ENCODE data around the gene ADAP2. TPM values are rescaled to one million over a fixed set of nuclear protein-coding genes. Genes with fewer than 3 reads are reported as not detected.
A peak's percentile ranks its signal among the peaks of the same experiment; 100 is the strongest.

Gene ADAP2
- total RNA-seq, 1 donor from 2014 or later: 1.7 TPM

DNA sequence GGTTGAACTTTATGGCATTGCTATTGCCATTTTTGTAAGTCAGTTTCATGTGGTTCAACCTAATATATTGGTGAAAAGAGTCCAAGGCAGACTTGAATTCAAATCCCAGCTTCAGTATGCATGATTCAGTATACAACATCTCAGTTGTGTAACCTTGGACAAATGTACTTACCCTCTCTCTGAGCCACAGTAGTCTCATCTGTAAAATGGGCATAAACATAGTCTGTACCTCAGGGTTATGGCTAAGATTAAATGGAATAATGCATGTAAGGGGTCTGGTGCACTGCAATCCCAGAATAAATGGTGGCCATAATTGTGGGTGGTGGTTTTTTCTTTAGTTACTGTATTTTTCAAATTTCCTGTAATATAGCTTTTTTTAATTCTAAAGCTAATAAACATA is 4.7 kb upstream of the ADAP2 start:
- Mint-ChIP-seq H3K36me3 (ENCODE audit: low read depth) (no peaks in the 10 kb centered on the region), H3K9me3 (no peaks in the 10 kb centered on the region), H3K4me1 (peaks cover 16% of the 10 kb centered on the region), H3K27me3 (ENCODE audit: low read depth) (peaks cover 47% of the 10 kb centered on the region), H3K27ac (ENCODE audit: unreplicated experiment) (no peak overlapping the region), H3K4me3 (no peak overlapping the region)
- TF ChIP-seq CTCF (conservative IDR thresholded peaks at IDR 0.05): no peak
- no peak for DNase-seq (ENCODE audit: low read depth, low spot score)

GRCh38 chr17:30920282-30920681 is 1.5 kb upstream of the ADAP2 start:
- no peak overlapping the region for H3K27ac Mint-ChIP-seq (ENCODE audit: unreplicated experiment)
- H3K27me3 Mint-ChIP-seq (ENCODE audit: low read depth): peaks cover 74% of the 10 kb centered on the region
- H3K4me1 Mint-ChIP-seq: peaks cover 21% of the 10 kb centered on the region
- TF ChIP-seq CTCF (conservative IDR thresholded peaks at IDR 0.05): no peak
- H3K4me3 Mint-ChIP-seq: peak overlapping the region; percentile 21
- no peaks in the 10 kb centered on the region for H3K36me3 Mint-ChIP-seq (ENCODE audit: low read depth)
- no peaks in the 10 kb centered on the region for H3K9me3 Mint-ChIP-seq
- DNase-seq (ENCODE audit: low read depth, low spot score): no peak

DNA sequence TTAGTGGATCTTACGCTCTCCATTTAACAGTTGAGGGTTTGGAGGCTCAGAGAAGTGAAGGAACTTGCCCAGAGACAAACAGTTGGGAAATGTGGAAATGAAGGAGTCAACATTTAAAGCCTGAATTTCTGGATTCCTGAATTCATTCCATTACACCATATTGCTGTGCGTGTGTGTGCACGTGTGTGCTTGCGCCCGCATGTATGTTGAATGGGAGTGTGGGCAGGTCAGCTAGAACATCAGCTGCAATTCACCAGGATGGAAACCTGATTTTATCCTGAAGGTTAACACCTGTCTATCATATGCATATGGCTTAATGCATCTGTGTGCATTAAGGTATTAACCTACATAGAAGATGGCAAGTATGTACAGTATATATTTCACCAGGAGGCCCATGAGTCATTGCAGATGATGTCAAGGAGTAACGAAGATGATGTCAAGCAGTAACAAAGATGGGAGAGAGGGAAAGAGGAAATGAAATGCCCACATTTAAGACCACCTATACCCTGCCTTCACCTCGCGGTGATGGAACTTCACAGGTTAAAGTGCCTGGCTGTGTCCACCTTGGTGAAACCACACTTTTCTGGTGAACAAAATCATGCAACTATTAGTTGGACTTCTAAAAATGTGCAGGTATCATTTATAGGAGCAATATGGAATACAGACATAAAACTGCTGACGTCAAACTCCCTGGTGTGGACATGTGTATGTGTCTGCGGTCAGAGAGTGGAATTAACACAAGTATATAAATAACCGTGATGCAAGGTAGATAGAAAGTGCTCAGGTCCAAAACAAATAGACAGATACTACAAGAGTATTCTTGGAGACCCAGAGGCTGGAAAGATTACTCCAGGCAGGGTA is 832 bp upstream of the ADAP2 start:
- no peak for TF ChIP-seq CTCF (conservative IDR thresholded peaks at IDR 0.05)
- Mint-ChIP-seq H3K4me3 (peak overlapping the region; percentile 34), H3K27me3 (ENCODE audit: low read depth) (peaks cover 76% of the 10 kb centered on the region), H3K36me3 (ENCODE audit: low read depth) (no peaks in the 10 kb centered on the region), H3K27ac (ENCODE audit: unreplicated experiment) (no peak overlapping the region), H3K4me1 (peaks cover 21% of the 10 kb centered on the region), H3K9me3 (no peaks in the 10 kb centered on the region)
- DNase-seq (ENCODE audit: low read depth, low spot score): no peak

GRCh38 chr17:30922235-30923030 is 688 bp downstream of the ADAP2 start:
- Mint-ChIP-seq H3K27me3 (ENCODE audit: low read depth) (peaks cover 85% of the 10 kb centered on the region), H3K9me3 (no peaks in the 10 kb centered on the region), H3K36me3 (ENCODE audit: low read depth) (no peaks in the 10 kb centered on the region), H3K27ac (ENCODE audit: unreplicated experiment) (no peak overlapping the region), H3K4me1 (peaks cover 21% of the 10 kb centered on the region), H3K4me3 (peak overlapping the region; percentile 75)
- no peak for DNase-seq (ENCODE audit: low read depth, low spot score)
- no peak for TF ChIP-seq CTCF (conservative IDR thresholded peaks at IDR 0.05)

DNA sequence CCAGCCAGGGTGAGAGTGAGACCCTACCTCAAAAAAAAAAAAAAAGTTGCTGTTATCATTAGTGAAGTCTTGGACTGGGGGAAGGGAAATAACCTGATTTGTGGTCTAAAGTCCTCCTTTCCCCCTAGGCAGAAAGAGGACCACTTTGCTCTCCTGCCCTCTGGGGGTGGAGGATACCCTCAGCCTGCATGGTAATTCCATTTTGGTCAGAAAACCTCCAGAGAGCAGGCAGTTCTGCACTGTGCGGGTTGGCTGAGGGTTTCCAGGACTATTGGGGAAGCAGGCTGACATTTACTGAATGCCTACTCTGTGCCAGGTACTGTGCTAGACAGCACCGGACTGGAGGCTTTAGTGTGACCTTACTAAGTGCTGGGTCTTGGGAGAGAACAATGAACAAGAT is 2.6 kb downstream of the ADAP2 start:
- no peak for TF ChIP-seq CTCF (conservative IDR thresholded peaks at IDR 0.05)
- peaks cover 75% of the 10 kb centered on the region for H3K27me3 Mint-ChIP-seq (ENCODE audit: low read depth)
- DNase-seq (ENCODE audit: low read depth, low spot score): no peak
- H3K4me1 Mint-ChIP-seq: peaks cover 21% of the 10 kb centered on the region
- no peaks in the 10 kb centered on the region for H3K9me3 Mint-ChIP-seq
- H3K4me3 Mint-ChIP-seq: no peak overlapping the region
- no peak overlapping the region for H3K27ac Mint-ChIP-seq (ENCODE audit: unreplicated experiment)
- no peaks in the 10 kb centered on the region for H3K36me3 Mint-ChIP-seq (ENCODE audit: low read depth)

Measured in neural crest cell (in vitro differentiated cells).